HepG2 (cell line): ENCODE results near the gene RPS6KB2.

Experiments
- MXD4 ChIP-seq: IDR thresholded peaks from 2 replicates; pipeline ENCODE4 v1.6.1; 2016; ENCODE audit warnings: mild to moderate bottlenecking, missing biosample characterization, missing genetic modification reagents
- NR1H2 ChIP-seq: sonication (generic); formaldehyde crosslinking; IDR thresholded peaks from 2 replicates; pipeline ENCODE4 v1.8.1; 2022; ENCODE audit warnings: low read depth, missing genetic modification reagents, borderline replicate concordance
- PBX2 ChIP-seq: IDR thresholded peaks from 2 replicates; pipeline ENCODE4 v1.6.1; 2016; ENCODE audit warnings: control low read depth
- SP2 ChIP-seq: sonication (generic); formaldehyde crosslinking; IDR thresholded peaks from 2 replicates; pipeline ENCODE4 v1.5.1; 2020; ENCODE audit warnings: mild to moderate bottlenecking, missing genetic modification reagents
- ZNF34 ChIP-seq: sonication (generic); formaldehyde crosslinking; IDR thresholded peaks from 2 replicates; pipeline ENCODE4 v1.4.0; 2020; ENCODE audit warnings: mild to moderate bottlenecking, missing genetic modification reagents, borderline replicate concordance
- ZNF629 ChIP-seq: sonication (generic); formaldehyde crosslinking; conservative IDR thresholded peaks from 2 replicates; pipeline ENCODE4 v1.5.0; 2020; ENCODE audit warnings: missing genetic modification reagents

- TF ChIP-seq PBX2 (no peak), MXD4 (no peak), SP2 (CRISPR knock-in tag) (no peak), NR1H2 (CRISPR knock-in tag) (no peak), ZNF629 (CRISPR knock-in tag) (no peak), ZNF34 (CRISPR knock-in tag) (no peak)
Measured at GRCh38 chr11:67431346-67432249, 3.3 kb downstream of the RPS6KB2 start.
